Measurements from ENCODE around the gene HMGCL.
A peak's percentile ranks its signal among the peaks of the same experiment; 100 is the strongest.

Gene HMGCL

DNA sequence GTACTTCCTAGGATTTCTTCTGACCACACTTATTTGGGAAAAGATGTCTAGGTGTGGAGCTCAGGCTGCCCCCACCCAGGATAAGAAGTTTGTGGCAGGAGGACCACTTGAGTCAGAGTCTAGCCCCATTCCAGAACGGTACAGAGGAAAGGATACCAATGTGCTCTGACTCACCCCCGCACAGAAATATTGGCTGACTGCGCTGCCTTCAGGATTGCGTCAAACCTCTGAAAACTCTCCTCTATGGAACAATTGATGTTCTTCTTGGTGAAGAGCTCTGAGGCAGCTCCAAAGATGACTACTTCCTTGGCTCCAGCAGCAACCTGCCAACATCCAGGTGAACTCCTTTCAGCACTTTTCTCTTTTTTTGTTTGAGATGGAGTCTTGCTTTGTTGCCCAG is 11.2 kb downstream of the HMGCL start:
- no peak overlapping the region for H3K18ac ChIP-seq (ENCODE audit: low read length)
- no peak overlapping the region for H3K23ac ChIP-seq (ENCODE audit: low read length)
- no peaks in the 10 kb centered on the region for H3K4me1 ChIP-seq (ENCODE audit: control insufficient read depth, low read depth, low read length)
- H3K9ac ChIP-seq (ENCODE audit: low read length): no peak overlapping the region
- no peak overlapping the region for H4K8ac ChIP-seq (ENCODE audit: low read depth, low read length)
- no peak overlapping the region for H3K4me2 ChIP-seq (ENCODE audit: low read length)
- H3K4ac ChIP-seq (ENCODE audit: low read depth, low read length): no peak overlapping the region
- H2BK120ac ChIP-seq (ENCODE audit: low read depth, low read length): no peak overlapping the region
- H3K36me3 ChIP-seq (ENCODE audit: control insufficient read depth, insufficient read depth, low read length): no peaks in the 10 kb centered on the region
- H2AK5ac ChIP-seq (ENCODE audit: low read length): no peak overlapping the region
- no peak overlapping the region for H3K4me3 ChIP-seq (ENCODE audit: low read length)
- no peaks in the 10 kb centered on the region for H3K79me1 ChIP-seq (ENCODE audit: low read length)
- DNase-seq: no peak
- no peak overlapping the region for H3K27ac ChIP-seq (ENCODE audit: low read depth, low read length)
- no CpG with 5 or more reads among the region's 4 CpGs for WGBS (ENCODE audit: extremely low coverage, insufficient coverage, low lambda C conversion rate)
- no peak overlapping the region for H2BK5ac ChIP-seq (ENCODE audit: low read length)
- H3K27me3 ChIP-seq (ENCODE audit: insufficient read depth, low read length, poor library complexity): no peaks in the 10 kb centered on the region
- no peaks in the 10 kb centered on the region for H3K79me2 ChIP-seq (ENCODE audit: control insufficient read depth, insufficient read depth, low read length)
- H3K56ac ChIP-seq (ENCODE audit: low read length): no peak overlapping the region
- H4K5ac ChIP-seq (ENCODE audit: low read length): no peak overlapping the region
- no peak overlapping the region for H2BK15ac ChIP-seq (replicated peaks; ENCODE audit: low read depth)

DNA sequence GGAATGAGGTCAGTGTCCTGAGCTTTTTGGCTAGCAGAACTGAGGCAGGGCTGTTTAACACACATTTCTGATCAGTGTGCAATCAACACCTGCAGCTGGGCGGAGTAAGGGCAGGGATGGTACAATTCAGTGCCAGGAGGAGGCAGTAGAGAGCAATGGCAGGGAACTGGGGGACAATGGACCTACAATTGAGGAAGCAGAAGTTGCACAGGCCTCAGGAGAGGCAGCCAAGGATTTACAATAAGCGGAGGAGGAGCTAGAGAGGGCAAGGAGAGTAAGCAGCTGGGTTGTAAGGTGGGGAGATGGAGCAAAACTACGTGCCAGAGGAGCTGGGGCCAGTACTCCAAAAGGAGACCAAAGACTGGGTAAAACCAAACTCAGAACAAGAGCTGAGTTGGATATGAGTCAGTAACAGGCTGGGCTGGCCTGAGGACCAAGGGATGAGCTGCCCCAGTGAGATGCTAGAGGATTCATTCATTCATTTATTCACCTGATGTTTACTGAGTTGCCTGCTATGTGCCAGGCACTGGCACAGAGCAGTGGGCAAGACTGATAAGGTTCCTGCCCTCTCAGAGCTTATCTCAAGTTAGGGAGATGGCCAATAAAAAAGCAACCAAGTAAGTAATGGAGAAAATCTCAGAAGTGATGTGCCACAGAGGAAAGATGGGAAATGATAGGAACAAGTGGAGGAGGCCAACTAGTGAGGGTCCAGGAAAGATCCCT is 14.2 kb downstream of the HMGCL start:
- no peak overlapping the region for H3K27ac ChIP-seq (ENCODE audit: low read depth, low read length)
- no peaks in the 10 kb centered on the region for H3K27me3 ChIP-seq (ENCODE audit: insufficient read depth, low read length, poor library complexity)
- H3K23ac ChIP-seq (ENCODE audit: low read length): no peak overlapping the region
- H2BK15ac ChIP-seq (replicated peaks; ENCODE audit: low read depth): no peak overlapping the region
- H2BK5ac ChIP-seq (ENCODE audit: low read length): no peak overlapping the region
- DNase-seq: peak; percentile 78
- no peak overlapping the region for H2BK120ac ChIP-seq (ENCODE audit: low read depth, low read length)
- H3K79me1 ChIP-seq (ENCODE audit: low read length): no peaks in the 10 kb centered on the region
- no peak overlapping the region for H2AK5ac ChIP-seq (ENCODE audit: low read length)
- H3K18ac ChIP-seq (ENCODE audit: low read length): no peak overlapping the region
- no peak overlapping the region for H4K8ac ChIP-seq (ENCODE audit: low read depth, low read length)
- no peak overlapping the region for H3K4me3 ChIP-seq (ENCODE audit: low read length)
- WGBS (ENCODE audit: extremely low coverage, insufficient coverage, low lambda C conversion rate): no CpG with 5 or more reads among the region's 3 CpGs
- H3K4ac ChIP-seq (ENCODE audit: low read depth, low read length): no peak overlapping the region
- H4K5ac ChIP-seq (ENCODE audit: low read length): no peak overlapping the region
- no peaks in the 10 kb centered on the region for H3K4me1 ChIP-seq (ENCODE audit: control insufficient read depth, low read depth, low read length)
- no peak overlapping the region for H3K4me2 ChIP-seq (ENCODE audit: low read length)
- H3K9ac ChIP-seq (ENCODE audit: low read length): no peak overlapping the region
- H3K56ac ChIP-seq (ENCODE audit: low read length): no peak overlapping the region
- H3K36me3 ChIP-seq (ENCODE audit: control insufficient read depth, insufficient read depth, low read length): no peaks in the 10 kb centered on the region
- no peaks in the 10 kb centered on the region for H3K79me2 ChIP-seq (ENCODE audit: control insufficient read depth, insufficient read depth, low read length)

DNA sequence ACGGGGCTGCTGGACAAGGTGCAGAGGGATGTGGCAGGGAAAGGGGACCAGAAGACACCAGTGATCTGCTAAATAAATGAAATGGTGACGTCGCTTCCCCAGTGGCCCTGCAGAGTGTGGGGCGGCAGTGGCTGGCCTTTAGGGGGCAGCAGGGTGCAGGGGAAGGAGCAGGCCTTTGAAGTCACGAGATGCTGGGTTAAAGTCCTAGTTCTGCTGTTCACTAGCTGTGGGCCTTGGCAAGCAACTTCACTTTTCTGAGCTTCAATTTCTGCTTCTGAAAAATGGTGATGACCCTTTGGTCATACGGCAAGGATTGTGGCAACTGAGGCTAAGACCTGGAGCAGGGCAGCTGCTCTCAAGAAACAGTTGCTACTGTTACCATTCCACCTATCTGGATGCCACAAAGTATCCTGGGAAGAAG is 15.5 kb downstream of the HMGCL start:
- no peak overlapping the region for H2BK15ac ChIP-seq (replicated peaks; ENCODE audit: low read depth)
- H3K56ac ChIP-seq (ENCODE audit: low read length): no peak overlapping the region
- H4K8ac ChIP-seq (ENCODE audit: low read depth, low read length): no peak overlapping the region
- H3K4me1 ChIP-seq (ENCODE audit: control insufficient read depth, low read depth, low read length): no peaks in the 10 kb centered on the region
- H3K4me3 ChIP-seq (ENCODE audit: low read length): no peak overlapping the region
- no peak overlapping the region for H2BK5ac ChIP-seq (ENCODE audit: low read length)
- H4K5ac ChIP-seq (ENCODE audit: low read length): no peak overlapping the region
- peak; percentile 85 for DNase-seq
- no peak overlapping the region for H3K4me2 ChIP-seq (ENCODE audit: low read length)
- no peak overlapping the region for H2BK120ac ChIP-seq (ENCODE audit: low read depth, low read length)
- no peaks in the 10 kb centered on the region for H3K79me1 ChIP-seq (ENCODE audit: low read length)
- no peaks in the 10 kb centered on the region for H3K27me3 ChIP-seq (ENCODE audit: insufficient read depth, low read length, poor library complexity)
- no peak overlapping the region for H3K27ac ChIP-seq (ENCODE audit: low read depth, low read length)
- H3K23ac ChIP-seq (ENCODE audit: low read length): no peak overlapping the region
- no peak overlapping the region for H3K4ac ChIP-seq (ENCODE audit: low read depth, low read length)
- H3K36me3 ChIP-seq (ENCODE audit: control insufficient read depth, insufficient read depth, low read length): no peaks in the 10 kb centered on the region
- no peak overlapping the region for H3K18ac ChIP-seq (ENCODE audit: low read length)
- no peak overlapping the region for H3K9ac ChIP-seq (ENCODE audit: low read length)
- no peak overlapping the region for H2AK5ac ChIP-seq (ENCODE audit: low read length)
- WGBS (ENCODE audit: extremely low coverage, insufficient coverage, low lambda C conversion rate): no CpG with 5 or more reads among the region's 6 CpGs
- no peaks in the 10 kb centered on the region for H3K79me2 ChIP-seq (ENCODE audit: control insufficient read depth, insufficient read depth, low read length)

DNA sequence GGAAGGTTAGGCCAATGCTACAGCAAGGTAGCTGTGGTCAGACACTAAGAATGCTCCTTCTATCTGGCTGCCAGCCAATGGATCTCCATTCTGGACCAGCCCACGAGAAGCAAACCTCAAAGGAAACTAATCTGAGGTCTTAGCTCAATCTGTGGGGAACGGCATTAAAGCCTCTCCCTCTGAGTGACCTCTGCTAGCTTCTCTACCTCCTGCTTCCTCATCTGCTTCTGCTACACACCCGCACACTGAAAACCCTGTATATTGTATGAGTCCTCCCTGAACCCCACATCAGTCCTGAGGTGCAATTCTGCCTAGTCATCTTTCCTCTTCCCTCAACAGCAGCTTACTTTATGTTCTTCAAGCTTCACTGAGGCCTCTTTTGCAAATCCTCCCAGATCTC is 17.8 kb downstream of the HMGCL start:
- Histone ChIP-seq H3K4me3 (ENCODE audit: low read length) (no peak overlapping the region), H3K18ac (ENCODE audit: low read length) (no peak overlapping the region), H3K79me2 (ENCODE audit: control insufficient read depth, insufficient read depth, low read length) (no peaks in the 10 kb centered on the region), H3K56ac (ENCODE audit: low read length) (no peak overlapping the region), H3K27me3 (ENCODE audit: insufficient read depth, low read length, poor library complexity) (no peaks in the 10 kb centered on the region), H3K4me2 (ENCODE audit: low read length) (no peak overlapping the region), H4K5ac (ENCODE audit: low read length) (no peak overlapping the region), H3K36me3 (ENCODE audit: control insufficient read depth, insufficient read depth, low read length) (no peaks in the 10 kb centered on the region), H3K23ac (ENCODE audit: low read length) (no peak overlapping the region), H3K27ac (ENCODE audit: low read depth, low read length) (no peak overlapping the region), H2AK5ac (ENCODE audit: low read length) (no peak overlapping the region), H3K4ac (ENCODE audit: low read depth, low read length) (no peak overlapping the region), H3K4me1 (ENCODE audit: control insufficient read depth, low read depth, low read length) (no peaks in the 10 kb centered on the region), H2BK15ac (replicated peaks; ENCODE audit: low read depth) (no peak overlapping the region), H3K79me1 (ENCODE audit: low read length) (no peaks in the 10 kb centered on the region), H4K8ac (ENCODE audit: low read depth, low read length) (no peak overlapping the region), H2BK5ac (ENCODE audit: low read length) (no peak overlapping the region), H3K9ac (ENCODE audit: low read length) (no peak overlapping the region), H2BK120ac (ENCODE audit: low read depth, low read length) (no peak overlapping the region)
- no peak for DNase-seq
- WGBS (ENCODE audit: extremely low coverage, insufficient coverage, low lambda C conversion rate): no CpG with 5 or more reads among the region's 3 CpGs

DNA sequence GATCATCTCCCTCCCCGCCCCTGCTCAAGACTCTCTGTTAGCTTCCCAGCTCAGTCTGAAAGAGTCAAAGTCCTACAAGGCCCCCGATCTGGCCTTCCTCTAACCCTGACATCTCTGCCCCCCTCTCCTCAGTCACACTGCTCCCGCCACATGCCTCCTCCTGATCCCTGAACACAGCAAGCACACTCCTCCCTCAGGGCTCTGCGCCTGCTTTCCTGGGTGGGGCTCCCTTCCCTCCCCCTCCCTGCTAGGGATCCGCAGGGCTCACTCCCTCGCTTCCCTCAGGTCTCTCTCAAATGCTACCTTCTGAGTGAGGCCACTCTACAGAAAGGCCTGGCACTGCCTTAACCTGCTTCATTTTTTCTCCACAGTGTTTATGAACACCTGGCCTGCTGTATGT is 18.9 kb downstream of the HMGCL start:
- Histone ChIP-seq H3K27ac (ENCODE audit: low read depth, low read length) (no peak overlapping the region), H3K27me3 (ENCODE audit: insufficient read depth, low read length, poor library complexity) (no peaks in the 10 kb centered on the region), H3K4me2 (ENCODE audit: low read length) (no peak overlapping the region), H2AK5ac (ENCODE audit: low read length) (no peak overlapping the region), H2BK120ac (ENCODE audit: low read depth, low read length) (no peak overlapping the region), H3K4me3 (ENCODE audit: low read length) (no peak overlapping the region), H3K9ac (ENCODE audit: low read length) (no peak overlapping the region), H3K79me2 (ENCODE audit: control insufficient read depth, insufficient read depth, low read length) (no peaks in the 10 kb centered on the region), H4K5ac (ENCODE audit: low read length) (no peak overlapping the region), H3K4ac (ENCODE audit: low read depth, low read length) (no peak overlapping the region), H3K4me1 (ENCODE audit: control insufficient read depth, low read depth, low read length) (no peaks in the 10 kb centered on the region), H3K18ac (ENCODE audit: low read length) (no peak overlapping the region), H2BK5ac (ENCODE audit: low read length) (no peak overlapping the region), H2BK15ac (replicated peaks; ENCODE audit: low read depth) (no peak overlapping the region), H4K8ac (ENCODE audit: low read depth, low read length) (no peak overlapping the region), H3K79me1 (ENCODE audit: low read length) (no peaks in the 10 kb centered on the region), H3K36me3 (ENCODE audit: control insufficient read depth, insufficient read depth, low read length) (no peaks in the 10 kb centered on the region), H3K23ac (ENCODE audit: low read length) (no peak overlapping the region), H3K56ac (ENCODE audit: low read length) (no peak overlapping the region)
- DNase-seq: no peak
- WGBS (ENCODE audit: extremely low coverage, insufficient coverage, low lambda C conversion rate): no CpG with 5 or more reads among the region's 6 CpGs

DNA sequence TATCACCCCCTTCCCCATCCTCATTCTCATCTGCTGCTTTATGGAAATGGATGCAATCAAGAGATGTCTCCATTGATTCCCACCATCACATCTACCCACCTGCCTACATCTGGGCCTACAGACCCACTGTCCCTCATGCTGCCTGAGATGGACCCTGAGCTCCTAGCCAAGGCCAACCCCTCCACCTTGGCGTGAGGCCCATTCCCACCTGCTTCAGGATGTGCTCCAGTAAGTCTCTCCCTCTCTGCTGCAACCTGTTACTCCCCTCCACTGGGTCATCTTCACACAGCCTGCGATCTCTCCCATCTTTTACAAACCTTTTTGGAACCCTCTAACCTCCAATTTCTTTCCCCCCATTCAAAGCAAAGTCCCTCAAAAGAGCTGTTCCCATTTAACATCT is 20.2 kb downstream of the HMGCL start:
- no peak overlapping the region for H3K27ac ChIP-seq (ENCODE audit: low read depth, low read length)
- H3K18ac ChIP-seq (ENCODE audit: low read length): no peak overlapping the region
- H2AK5ac ChIP-seq (ENCODE audit: low read length): no peak overlapping the region
- H4K5ac ChIP-seq (ENCODE audit: low read length): no peak overlapping the region
- DNase-seq: no peak
- no peak overlapping the region for H2BK5ac ChIP-seq (ENCODE audit: low read length)
- H2BK15ac ChIP-seq (replicated peaks; ENCODE audit: low read depth): no peak overlapping the region
- H3K4ac ChIP-seq (ENCODE audit: low read depth, low read length): no peak overlapping the region
- H4K8ac ChIP-seq (ENCODE audit: low read depth, low read length): no peak overlapping the region
- WGBS (ENCODE audit: extremely low coverage, insufficient coverage, low lambda C conversion rate): no CpG with 5 or more reads among the region's 2 CpGs
- H3K27me3 ChIP-seq (ENCODE audit: insufficient read depth, low read length, poor library complexity): no peaks in the 10 kb centered on the region
- H3K4me1 ChIP-seq (ENCODE audit: control insufficient read depth, low read depth, low read length): no peaks in the 10 kb centered on the region
- H3K4me2 ChIP-seq (ENCODE audit: low read length): no peak overlapping the region
- no peak overlapping the region for H3K9ac ChIP-seq (ENCODE audit: low read length)
- H3K36me3 ChIP-seq (ENCODE audit: control insufficient read depth, insufficient read depth, low read length): no peaks in the 10 kb centered on the region
- H3K79me1 ChIP-seq (ENCODE audit: low read length): no peaks in the 10 kb centered on the region
- no peaks in the 10 kb centered on the region for H3K79me2 ChIP-seq (ENCODE audit: control insufficient read depth, insufficient read depth, low read length)
- no peak overlapping the region for H3K23ac ChIP-seq (ENCODE audit: low read length)
- H2BK120ac ChIP-seq (ENCODE audit: low read depth, low read length): no peak overlapping the region
- no peak overlapping the region for H3K4me3 ChIP-seq (ENCODE audit: low read length)
- H3K56ac ChIP-seq (ENCODE audit: low read length): no peak overlapping the region
